ENCODE measurements around the gene NOL9.
"Not testable (repeated sequence)": the region's sequence is repeated elsewhere in the genome, so short reads cannot be mapped to it uniquely, and the experiment has no call there.

NOL9 gene

GRCh38 chr1:6560267-6560666, 6.0 kb upstream of the NOL9 start:
- Histone ChIP-seq H3K9me3 (ENCODE audit: control insufficient read depth in 2 of 2, low read length in 2 of 2) (no peaks in the 10 kb centered on the region), H3K27ac (ENCODE audit: low read length) (no peak overlapping the region), H3K36me3 (ENCODE audit: control insufficient read depth in 2 of 2, insufficient read depth in 2 of 2, low read length in 2 of 2) (no peaks in the 10 kb centered on the region), H3K9ac (ENCODE audit: low read length in 2 of 2) (no peak overlapping the region), H3K4me3 (ENCODE audit: low read length in 2 of 2) (no peak overlapping the region), H3K4me1 (ENCODE audit: control insufficient read depth, insufficient read depth, low read length) (peaks cover 2% of the 10 kb centered on the region), H3K27me3 (ENCODE audit: control insufficient read depth in 1 of 2, insufficient read depth in 2 of 2, low read length in 2 of 2) (no peaks in the 10 kb centered on the region)

DNA sequence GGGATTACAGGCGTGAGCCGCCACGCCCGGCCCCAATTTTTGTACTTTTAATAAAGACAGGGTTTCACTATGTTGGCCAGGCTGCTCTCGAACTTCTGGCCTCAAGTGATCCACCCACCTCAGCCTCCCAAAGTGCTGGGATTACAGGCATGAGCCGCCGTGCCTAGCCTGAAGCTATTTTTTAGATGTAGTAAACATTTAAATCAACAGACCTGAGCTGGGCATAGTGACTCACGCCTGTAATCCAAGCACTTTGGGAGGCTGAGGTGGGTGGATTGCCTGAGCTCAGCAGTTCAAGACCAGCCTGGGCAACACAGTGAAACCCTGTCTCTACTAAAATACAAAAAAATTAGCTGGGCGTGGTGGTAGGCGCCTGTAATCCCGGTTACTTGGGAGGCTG, 4.8 kb upstream of the NOL9 start:
- not testable (repeated sequence) for H3K4me3 ChIP-seq (ENCODE audit: low read length in 2 of 2); H3K9ac ChIP-seq (ENCODE audit: low read length in 2 of 2); H3K9me3 ChIP-seq (ENCODE audit: control insufficient read depth in 2 of 2, low read length in 2 of 2); H3K27me3 ChIP-seq (ENCODE audit: control insufficient read depth in 1 of 2, insufficient read depth in 2 of 2, low read length in 2 of 2); H3K4me1 ChIP-seq (ENCODE audit: control insufficient read depth, insufficient read depth, low read length); H3K36me3 ChIP-seq (ENCODE audit: control insufficient read depth in 2 of 2, insufficient read depth in 2 of 2, low read length in 2 of 2); H3K27ac ChIP-seq (ENCODE audit: low read length)

DNA sequence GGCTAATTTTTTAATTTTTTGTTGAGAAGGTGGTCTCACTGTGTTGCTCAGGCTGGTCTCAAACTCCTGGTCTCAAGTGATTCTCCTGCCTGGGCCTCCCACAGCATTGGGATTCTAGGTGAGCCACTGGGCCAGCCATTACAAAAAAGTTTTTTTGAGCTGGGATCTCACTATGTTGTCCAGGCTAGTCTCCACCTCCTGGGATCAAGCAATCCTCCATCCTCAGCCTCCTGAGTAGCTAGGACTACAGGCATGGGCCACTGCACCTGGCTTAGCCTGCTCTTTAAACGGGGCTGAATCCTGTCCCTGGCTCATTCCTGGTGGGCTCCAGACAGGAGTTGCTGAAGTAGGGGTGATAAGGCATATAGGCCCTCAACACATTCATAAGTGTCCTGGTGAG, 3.3 kb upstream of the NOL9 start:
- H3K4me3 ChIP-seq (ENCODE audit: low read length in 2 of 2), result no peak overlapping the region
- H3K9me3 ChIP-seq (ENCODE audit: control insufficient read depth in 2 of 2, low read length in 2 of 2), result no peaks in the 10 kb centered on the region
- peaks cover 19% of the 10 kb centered on the region for H3K4me1 ChIP-seq (ENCODE audit: control insufficient read depth, insufficient read depth, low read length)
- H3K9ac ChIP-seq (ENCODE audit: low read length in 2 of 2), result no peak overlapping the region
- H3K27me3 ChIP-seq (ENCODE audit: control insufficient read depth in 1 of 2, insufficient read depth in 2 of 2, low read length in 2 of 2), result no peaks in the 10 kb centered on the region
- H3K27ac ChIP-seq (ENCODE audit: low read length), result no peak overlapping the region
- H3K36me3 ChIP-seq (ENCODE audit: control insufficient read depth in 2 of 2, insufficient read depth in 2 of 2, low read length in 2 of 2), result no peaks in the 10 kb centered on the region

DNA sequence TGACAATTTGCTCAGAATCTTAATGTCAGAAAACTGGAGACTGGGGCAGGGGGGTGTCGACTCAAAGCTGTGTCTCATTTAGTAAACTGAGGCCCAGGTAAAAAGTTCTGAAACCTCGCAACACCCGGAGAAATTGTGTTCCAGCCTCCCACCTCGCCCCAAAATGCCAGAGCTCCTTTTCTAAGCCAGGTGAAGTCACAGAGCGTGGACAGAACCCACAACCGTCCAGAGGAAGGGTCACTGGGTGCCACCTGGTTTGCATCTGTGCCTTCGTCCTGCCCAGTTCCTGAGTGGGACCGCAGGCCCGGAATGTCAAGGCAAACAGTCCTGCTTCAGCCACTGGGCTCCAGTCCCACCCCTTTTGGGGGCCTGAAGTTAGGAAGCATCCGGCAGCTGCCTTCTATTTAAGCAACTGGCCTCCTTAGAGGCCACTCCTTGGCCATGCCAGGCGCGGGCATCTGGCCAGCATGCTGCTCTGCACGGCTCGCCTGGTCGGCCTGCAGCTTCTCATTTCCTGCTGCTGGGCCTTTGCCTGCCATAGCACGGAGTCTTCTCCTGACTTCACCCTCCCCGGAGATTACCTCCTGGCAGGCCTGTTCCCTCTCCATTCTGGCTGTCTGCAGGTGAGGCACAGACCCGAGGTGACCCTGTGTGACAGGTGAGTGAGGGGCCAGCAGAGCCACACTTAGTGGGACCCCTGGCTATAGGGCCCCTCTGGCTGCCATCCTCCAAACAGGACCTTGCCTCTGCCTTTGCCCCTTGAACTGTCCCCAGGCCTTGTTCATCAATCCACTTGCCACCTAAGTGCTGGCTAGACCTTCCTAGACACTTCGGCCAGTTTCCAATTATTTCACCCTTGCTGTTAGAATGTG, 830 bp upstream of the NOL9 start, which contains the start of gene TAS1R1:
Gene TAS1R1, plus strand, starts transcription at position 401 of the 872 bp plus-strand sequence. Its CDS starts 67 bp downstream, at position 468.
- Histone ChIP-seq H3K4me3 (ENCODE audit: low read length in 2 of 2) (peak within 1 kb of the TSS; percentile 84 to 91), H3K27ac (ENCODE audit: low read length) (peak within 1 kb of the TSS; percentile 73), H3K9me3 (ENCODE audit: control insufficient read depth in 2 of 2, low read length in 2 of 2) (no peaks in the 10 kb centered on the region), H3K27me3 (ENCODE audit: control insufficient read depth in 1 of 2, insufficient read depth in 2 of 2, low read length in 2 of 2) (no peaks in the 10 kb centered on the region), H3K36me3 (ENCODE audit: control insufficient read depth in 2 of 2, insufficient read depth in 2 of 2, low read length in 2 of 2) (no peaks in the 10 kb centered on the region), H3K4me1 (ENCODE audit: control insufficient read depth, insufficient read depth, low read length) (peaks cover 19% of the 10 kb centered on the region), H3K9ac (ENCODE audit: low read length in 2 of 2) (peak within 1 kb of the TSS; percentile 94 to 97)

GRCh38 chr1:6547301-6547700, 7.0 kb downstream of the NOL9 start:
- Histone ChIP-seq H3K4me1 (ENCODE audit: control insufficient read depth, insufficient read depth, low read length) (no peaks in the 10 kb centered on the region), H3K9ac (ENCODE audit: low read length in 2 of 2) (no peak overlapping the region), H3K9me3 (ENCODE audit: control insufficient read depth in 2 of 2, low read length in 2 of 2) (no peaks in the 10 kb centered on the region), H3K27me3 (ENCODE audit: control insufficient read depth in 1 of 2, insufficient read depth in 2 of 2, low read length in 2 of 2) (no peaks in the 10 kb centered on the region), H3K36me3 (ENCODE audit: control insufficient read depth in 2 of 2, insufficient read depth in 2 of 2, low read length in 2 of 2) (peaks cover 33 to 43% of the 10 kb centered on the region in 2 donors), H3K27ac (ENCODE audit: low read length) (no peak overlapping the region), H3K4me3 (ENCODE audit: low read length in 2 of 2) (no peak overlapping the region)

GRCh38 chr1:6546326-6546725, 8.0 kb downstream of the NOL9 start:
- Histone ChIP-seq H3K9me3 (ENCODE audit: control insufficient read depth in 2 of 2, low read length in 2 of 2) (no peaks in the 10 kb centered on the region), H3K9ac (ENCODE audit: low read length in 2 of 2) (no peak overlapping the region), H3K27me3 (ENCODE audit: control insufficient read depth in 1 of 2, insufficient read depth in 2 of 2, low read length in 2 of 2) (no peaks in the 10 kb centered on the region), H3K27ac (ENCODE audit: low read length) (no peak overlapping the region), H3K4me3 (ENCODE audit: low read length in 2 of 2) (no peak overlapping the region), H3K4me1 (ENCODE audit: control insufficient read depth, insufficient read depth, low read length) (no peaks in the 10 kb centered on the region), H3K36me3 (ENCODE audit: control insufficient read depth in 2 of 2, insufficient read depth in 2 of 2, low read length in 2 of 2) (peaks cover 33 to 47% of the 10 kb centered on the region in 2 donors)

DNA sequence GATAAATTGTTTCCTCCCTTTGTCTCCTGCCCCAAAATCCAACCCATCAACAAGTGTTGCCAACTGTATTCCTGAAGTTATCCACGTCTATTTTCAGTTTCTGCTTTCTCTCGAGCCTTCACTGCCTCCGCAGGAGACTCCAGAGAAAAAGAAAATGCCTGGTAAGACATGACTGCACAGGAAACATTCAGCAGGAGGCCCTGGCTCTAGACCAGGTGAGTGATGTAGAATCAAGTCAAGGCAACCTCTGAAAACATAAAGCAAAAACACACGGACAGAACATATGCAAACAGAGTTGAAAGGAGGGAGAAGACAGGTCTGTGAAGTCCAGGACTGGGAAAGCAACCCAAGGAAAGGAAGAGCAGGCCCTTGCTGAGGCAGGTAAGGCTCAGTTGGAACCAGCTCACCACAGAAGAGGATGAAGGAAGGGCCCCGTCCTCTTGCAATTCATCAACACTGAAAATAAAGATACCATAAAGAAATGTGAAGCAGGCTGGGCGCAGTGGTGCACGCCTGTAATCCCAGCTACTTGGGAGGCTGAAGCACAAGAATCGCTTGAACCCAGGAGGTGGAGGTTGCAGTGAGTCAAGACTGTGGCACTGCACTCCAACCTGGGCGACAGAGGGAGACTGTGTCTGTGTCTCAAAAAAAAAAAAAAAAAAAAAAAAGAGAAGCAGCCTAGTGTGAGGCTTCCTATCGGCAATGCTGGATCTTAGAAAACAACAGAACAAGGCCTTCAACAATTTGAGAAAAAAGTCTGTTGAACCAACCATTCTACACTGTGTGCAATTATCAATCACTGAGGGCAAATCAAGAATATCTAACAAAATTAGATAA, 8.8 kb downstream of the NOL9 start:
- Histone ChIP-seq H3K27me3 (ENCODE audit: control insufficient read depth in 1 of 2, insufficient read depth in 2 of 2, low read length in 2 of 2) (no peaks in the 10 kb centered on the region), H3K4me1 (ENCODE audit: control insufficient read depth, insufficient read depth, low read length) (no peaks in the 10 kb centered on the region), H3K27ac (ENCODE audit: low read length) (no peak overlapping the region), H3K9me3 (ENCODE audit: control insufficient read depth in 2 of 2, low read length in 2 of 2) (no peaks in the 10 kb centered on the region), H3K9ac (ENCODE audit: low read length in 2 of 2) (no peak overlapping the region), H3K4me3 (ENCODE audit: low read length in 2 of 2) (no peak overlapping the region), H3K36me3 (ENCODE audit: control insufficient read depth in 2 of 2, insufficient read depth in 2 of 2, low read length in 2 of 2) (peaks cover 35 to 49% of the 10 kb centered on the region in 2 donors)

GRCh38 chr1:6544831-6545230, 9.5 kb downstream of the NOL9 start:
- Histone ChIP-seq H3K9ac (ENCODE audit: low read length in 2 of 2) (no peak overlapping the region), H3K4me3 (ENCODE audit: low read length in 2 of 2) (no peak overlapping the region), H3K9me3 (ENCODE audit: control insufficient read depth in 2 of 2, low read length in 2 of 2) (no peaks in the 10 kb centered on the region), H3K27me3 (ENCODE audit: control insufficient read depth in 1 of 2, insufficient read depth in 2 of 2, low read length in 2 of 2) (no peaks in the 10 kb centered on the region), H3K27ac (ENCODE audit: low read length) (no peak overlapping the region), H3K36me3 (ENCODE audit: control insufficient read depth in 2 of 2, insufficient read depth in 2 of 2, low read length in 2 of 2) (peaks cover 35 to 49% of the 10 kb centered on the region in 2 donors), H3K4me1 (ENCODE audit: control insufficient read depth, insufficient read depth, low read length) (no peaks in the 10 kb centered on the region)

GRCh38 chr1:6538956-6539355, 15.4 kb downstream of the NOL9 start:
- Histone ChIP-seq H3K27ac (ENCODE audit: low read length) (no peak overlapping the region), H3K9me3 (ENCODE audit: control insufficient read depth in 2 of 2, low read length in 2 of 2) (no peaks in the 10 kb centered on the region)

GRCh38 chr1:6536291-6536690, 18.0 kb downstream of the NOL9 start:
- no peak overlapping the region for H3K9ac ChIP-seq (ENCODE audit: low read length in 2 of 2)
- no peaks in the 10 kb centered on the region for H3K27me3 ChIP-seq (ENCODE audit: control insufficient read depth in 1 of 2, insufficient read depth in 2 of 2, low read length in 2 of 2)
- H3K36me3 ChIP-seq (ENCODE audit: control insufficient read depth in 2 of 2, insufficient read depth in 2 of 2, low read length in 2 of 2), result peaks cover 28 to 33% of the 10 kb centered on the region in 2 donors
- no peaks in the 10 kb centered on the region for H3K9me3 ChIP-seq (ENCODE audit: control insufficient read depth in 2 of 2, low read length in 2 of 2)
- no peak overlapping the region for H3K27ac ChIP-seq (ENCODE audit: low read length)
- H3K4me1 ChIP-seq (ENCODE audit: control insufficient read depth, insufficient read depth, low read length), result no peaks in the 10 kb centered on the region
- H3K4me3 ChIP-seq (ENCODE audit: low read length in 2 of 2), result no peak overlapping the region

More at GRCh38 chr1:6538956-6539355, 15.4 kb downstream of the NOL9 start:
- Histone ChIP-seq H3K9ac (ENCODE audit: low read length in 2 of 2) (no peak overlapping the region), H3K27me3 (ENCODE audit: control insufficient read depth in 1 of 2, insufficient read depth in 2 of 2, low read length in 2 of 2) (no peaks in the 10 kb centered on the region), H3K4me3 (ENCODE audit: low read length in 2 of 2) (no peak overlapping the region), H3K4me1 (ENCODE audit: control insufficient read depth, insufficient read depth, low read length) (no peaks in the 10 kb centered on the region), H3K36me3 (ENCODE audit: control insufficient read depth in 2 of 2, insufficient read depth in 2 of 2, low read length in 2 of 2) (peaks cover 10 to 11% of the 10 kb centered on the region in 2 donors)
